ENCODE measurements around the gene SIGLEC1.

GRCh38 chr20:3696200-3696599 is 16.2 kb downstream of the SIGLEC1 start:
- TF ChIP-seq EZH2 (IDR thresholded peaks at IDR 0.05) (no peak), POLR2AphosphoS5 (IDR thresholded peaks at IDR 0.05; ENCODE audit: borderline replicate concordance, low read depth, low read length) (no peak)

Measured in SK-N-MC (cell line).